PFSK-1 (cell line): ENCODE results near the gene TMEM72.

Source experiments
- FOXP2 ChIP-seq: optimal IDR thresholded peaks from 2 replicates; pipeline ENCODE3; 2011; ENCODE audit warnings: borderline replicate concordance, control low read depth, inconsistent platforms; ENCODE audit not compliant: insufficient read depth; ENCODE audit errors: extremely low read length, extremely low read depth
- POLR2AphosphoS5 ChIP-seq: IDR thresholded peaks from 2 replicates; pipeline ENCODE4 v1.6.1; 2012; ENCODE audit warnings: low read depth, mild to moderate bottlenecking, control low read depth, low read length, moderate library complexity
- SIN3A ChIP-seq: IDR thresholded peaks from 2 replicates; pipeline ENCODE4 v1.6.1; 2012; ENCODE audit warnings: mild to moderate bottlenecking, low read length, moderate library complexity, borderline replicate concordance; ENCODE audit not compliant: insufficient read depth
- TAF1 ChIP-seq: IDR thresholded peaks from 2 replicates; pipeline ENCODE4 v1.6.1; 2012; ENCODE audit warnings: low read length, control low read depth, borderline replicate concordance; ENCODE audit not compliant: insufficient read depth
- TF ChIP-seq, protein P1 (sequence below), 2 experiments: IDR thresholded peaks; 2 replicates each; pipeline versions ENCODE4 v1.6.1 to v1.8.0; 2011 to 2012; ENCODE audit warnings: low read depth in 2 of 2, low read length in 2 of 2, control low read depth in 1 of 2, inconsistent platforms in 1 of 2, mild to moderate bottlenecking in 1 of 2, moderate library complexity in 1 of 2; ENCODE audit not compliant: insufficient read depth in 1 of 2

DNA sequence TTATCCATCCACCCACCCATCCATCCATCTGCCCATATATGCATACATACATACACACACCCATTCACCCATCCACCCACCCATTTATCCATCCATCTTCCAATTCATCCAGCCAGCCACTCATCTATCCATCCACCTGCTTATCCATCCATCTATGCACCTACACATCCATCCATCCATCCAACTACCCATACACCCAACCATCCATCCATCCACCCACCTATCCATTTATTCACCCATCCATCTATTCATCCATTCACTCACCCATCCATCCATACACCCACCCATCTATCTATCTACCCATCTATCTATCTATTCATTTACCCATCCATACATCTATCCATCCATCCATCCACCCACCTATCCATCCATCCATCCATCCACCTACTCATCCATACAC lies 17.3 kb downstream of the TMEM72 start:
- TF ChIP-seq TAF1 (no peak), POLR2AphosphoS5 (no peak), SIN3A (no peak), FOXP2 (no peak)
- TF ChIP-seq, protein P1, sequence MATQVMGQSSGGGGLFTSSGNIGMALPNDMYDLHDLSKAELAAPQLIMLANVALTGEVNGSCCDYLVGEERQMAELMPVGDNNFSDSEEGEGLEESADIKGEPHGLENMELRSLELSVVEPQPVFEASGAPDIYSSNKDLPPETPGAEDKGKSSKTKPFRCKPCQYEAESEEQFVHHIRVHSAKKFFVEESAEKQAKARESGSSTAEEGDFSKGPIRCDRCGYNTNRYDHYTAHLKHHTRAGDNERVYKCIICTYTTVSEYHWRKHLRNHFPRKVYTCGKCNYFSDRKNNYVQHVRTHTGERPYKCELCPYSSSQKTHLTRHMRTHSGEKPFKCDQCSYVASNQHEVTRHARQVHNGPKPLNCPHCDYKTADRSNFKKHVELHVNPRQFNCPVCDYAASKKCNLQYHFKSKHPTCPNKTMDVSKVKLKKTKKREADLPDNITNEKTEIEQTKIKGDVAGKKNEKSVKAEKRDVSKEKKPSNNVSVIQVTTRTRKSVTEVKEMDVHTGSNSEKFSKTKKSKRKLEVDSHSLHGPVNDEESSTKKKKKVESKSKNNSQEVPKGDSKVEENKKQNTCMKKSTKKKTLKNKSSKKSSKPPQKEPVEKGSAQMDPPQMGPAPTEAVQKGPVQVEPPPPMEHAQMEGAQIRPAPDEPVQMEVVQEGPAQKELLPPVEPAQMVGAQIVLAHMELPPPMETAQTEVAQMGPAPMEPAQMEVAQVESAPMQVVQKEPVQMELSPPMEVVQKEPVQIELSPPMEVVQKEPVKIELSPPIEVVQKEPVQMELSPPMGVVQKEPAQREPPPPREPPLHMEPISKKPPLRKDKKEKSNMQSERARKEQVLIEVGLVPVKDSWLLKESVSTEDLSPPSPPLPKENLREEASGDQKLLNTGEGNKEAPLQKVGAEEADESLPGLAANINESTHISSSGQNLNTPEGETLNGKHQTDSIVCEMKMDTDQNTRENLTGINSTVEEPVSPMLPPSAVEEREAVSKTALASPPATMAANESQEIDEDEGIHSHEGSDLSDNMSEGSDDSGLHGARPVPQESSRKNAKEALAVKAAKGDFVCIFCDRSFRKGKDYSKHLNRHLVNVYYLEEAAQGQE (IDR thresholded peaks at IDR 0.05; ENCODE audit: insufficient read depth in 1 of 2, low read depth in 2 of 2, low read length in 2 of 2), result no peak
